Measurements from ENCODE around the gene XPA. TPM values are rescaled to one million over a fixed set of nuclear protein-coding genes. Genes with fewer than 3 reads are reported as not detected.

The XPA gene
- total and polyA plus RNA-seq, 10 of the 15 experiments (the other 5 are each of a cell fraction or from before 2014, with no cell fraction given) = 6.2 to 19.9 (median 12.3) TPM

DNA sequence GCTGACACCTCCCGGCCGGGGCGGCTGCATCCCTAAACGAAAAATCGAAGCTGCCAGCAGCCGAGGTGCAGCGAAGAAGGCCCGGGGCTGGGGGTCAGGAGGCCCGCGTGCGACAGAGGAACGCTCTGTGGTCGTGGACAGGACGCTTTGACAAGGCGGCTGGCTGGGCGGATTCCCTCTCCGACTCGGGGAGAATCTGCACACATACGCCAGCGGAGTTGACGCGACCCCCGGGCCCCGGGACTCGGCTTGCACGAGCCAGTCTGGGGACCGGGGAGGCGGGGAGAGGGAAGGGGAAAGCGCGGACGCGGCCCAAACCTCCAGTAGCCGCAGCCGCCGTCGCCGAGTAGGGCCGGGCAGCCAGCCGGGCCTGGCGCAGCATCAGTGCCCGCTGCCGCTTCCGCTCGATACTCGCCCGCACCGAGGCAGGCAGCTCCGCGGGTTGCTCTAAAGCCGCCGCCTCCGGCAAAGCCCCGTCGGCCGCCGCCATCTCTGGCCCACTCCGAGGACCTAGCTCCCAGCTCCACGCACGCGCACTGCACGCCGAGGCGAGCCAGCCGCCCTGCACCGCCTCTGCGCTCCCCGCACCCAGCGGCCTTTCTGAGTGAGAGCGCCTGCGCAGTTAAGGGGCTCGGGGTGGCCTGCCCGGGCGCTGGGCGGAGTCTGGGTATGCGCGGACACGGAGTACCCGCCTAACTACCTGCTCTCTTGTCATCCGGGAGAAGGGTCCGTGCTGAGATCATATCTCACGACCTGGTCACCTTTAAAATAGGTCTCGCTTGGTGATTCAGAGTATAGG is at the start of gene XPA (continued):
- TF ChIP-seq, protein P1, sequence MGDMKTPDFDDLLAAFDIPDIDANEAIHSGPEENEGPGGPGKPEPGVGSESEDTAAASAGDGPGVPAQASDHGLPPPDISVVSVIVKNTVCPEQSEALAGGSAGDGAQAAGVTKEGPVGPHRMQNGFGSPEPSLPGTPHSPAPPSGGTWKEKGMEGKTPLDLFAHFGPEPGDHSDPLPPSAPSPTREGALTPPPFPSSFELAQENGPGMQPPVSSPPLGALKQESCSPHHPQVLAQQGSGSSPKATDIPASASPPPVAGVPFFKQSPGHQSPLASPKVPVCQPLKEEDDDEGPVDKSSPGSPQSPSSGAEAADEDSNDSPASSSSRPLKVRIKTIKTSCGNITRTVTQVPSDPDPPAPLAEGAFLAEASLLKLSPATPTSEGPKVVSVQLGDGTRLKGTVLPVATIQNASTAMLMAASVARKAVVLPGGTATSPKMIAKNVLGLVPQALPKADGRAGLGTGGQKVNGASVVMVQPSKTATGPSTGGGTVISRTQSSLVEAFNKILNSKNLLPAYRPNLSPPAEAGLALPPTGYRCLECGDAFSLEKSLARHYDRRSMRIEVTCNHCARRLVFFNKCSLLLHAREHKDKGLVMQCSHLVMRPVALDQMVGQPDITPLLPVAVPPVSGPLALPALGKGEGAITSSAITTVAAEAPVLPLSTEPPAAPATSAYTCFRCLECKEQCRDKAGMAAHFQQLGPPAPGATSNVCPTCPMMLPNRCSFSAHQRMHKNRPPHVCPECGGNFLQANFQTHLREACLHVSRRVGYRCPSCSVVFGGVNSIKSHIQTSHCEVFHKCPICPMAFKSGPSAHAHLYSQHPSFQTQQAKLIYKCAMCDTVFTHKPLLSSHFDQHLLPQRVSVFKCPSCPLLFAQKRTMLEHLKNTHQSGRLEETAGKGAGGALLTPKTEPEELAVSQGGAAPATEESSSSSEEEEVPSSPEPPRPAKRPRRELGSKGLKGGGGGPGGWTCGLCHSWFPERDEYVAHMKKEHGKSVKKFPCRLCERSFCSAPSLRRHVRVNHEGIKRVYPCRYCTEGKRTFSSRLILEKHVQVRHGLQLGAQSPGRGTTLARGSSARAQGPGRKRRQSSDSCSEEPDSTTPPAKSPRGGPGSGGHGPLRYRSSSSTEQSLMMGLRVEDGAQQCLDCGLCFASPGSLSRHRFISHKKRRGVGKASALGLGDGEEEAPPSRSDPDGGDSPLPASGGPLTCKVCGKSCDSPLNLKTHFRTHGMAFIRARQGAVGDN (IDR thresholded peaks at IDR 0.05) = peak; percentile 51; the same call in 1 of the 2 replicates
- no peak for TF ChIP-seq CBX5 (IDR thresholded peaks at IDR 0.05; ENCODE audit: low read depth)
- TF ChIP-seq, protein P2, sequence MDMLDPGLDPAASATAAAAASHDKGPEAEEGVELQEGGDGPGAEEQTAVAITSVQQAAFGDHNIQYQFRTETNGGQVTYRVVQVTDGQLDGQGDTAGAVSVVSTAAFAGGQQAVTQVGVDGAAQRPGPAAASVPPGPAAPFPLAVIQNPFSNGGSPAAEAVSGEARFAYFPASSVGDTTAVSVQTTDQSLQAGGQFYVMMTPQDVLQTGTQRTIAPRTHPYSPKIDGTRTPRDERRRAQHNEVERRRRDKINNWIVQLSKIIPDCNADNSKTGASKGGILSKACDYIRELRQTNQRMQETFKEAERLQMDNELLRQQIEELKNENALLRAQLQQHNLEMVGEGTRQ (IDR thresholded peaks at IDR 0.05; ENCODE audit: borderline replicate concordance, low read depth, low read length) = no peak; the same call in 1 of the 2 replicates
- peak; percentile 39; the same call in 1 of the 2 replicates for TF ChIP-seq RUNX3 (IDR thresholded peaks at IDR 0.05; ENCODE audit: low read length)
- TF ChIP-seq IRF4 (IDR thresholded peaks at IDR 0.05; ENCODE audit: low read depth, low read length) = no peak
- TF ChIP-seq CREM (IDR thresholded peaks at IDR 0.05; ENCODE audit: low read depth) = peak; percentile 64; the same call in 1 of the 2 replicates
- TF ChIP-seq FOS (IDR thresholded peaks at IDR 0.05; ENCODE audit: borderline replicate concordance, extremely low read depth, insufficient read length) = no peak
- no peak for TF ChIP-seq SIX5 (IDR thresholded peaks at IDR 0.05; ENCODE audit: low read depth, low read length, severe bottlenecking)
- no peak for TF ChIP-seq ZNF24 (IDR thresholded peaks at IDR 0.05)
- TF ChIP-seq ZSCAN29 (IDR thresholded peaks at IDR 0.05) = no peak
- TF ChIP-seq POLR2A (IDR thresholded peaks at IDR 0.05; ENCODE audit: low read depth, low read length) = peak; percentile 95
- TF ChIP-seq SRF (IDR thresholded peaks at IDR 0.05; ENCODE audit: low read depth in 2 of 2, low read length in 2 of 2) = no peak
- no peak for TF ChIP-seq SREBF1 (IDR thresholded peaks at IDR 0.05; ENCODE audit: low read length)
- TF ChIP-seq, protein P3, sequence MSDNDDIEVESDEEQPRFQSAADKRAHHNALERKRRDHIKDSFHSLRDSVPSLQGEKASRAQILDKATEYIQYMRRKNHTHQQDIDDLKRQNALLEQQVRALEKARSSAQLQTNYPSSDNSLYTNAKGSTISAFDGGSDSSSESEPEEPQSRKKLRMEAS (IDR thresholded peaks at IDR 0.05; ENCODE audit: low read depth, low read length) = peak; percentile 77
- TF ChIP-seq, protein P4, sequence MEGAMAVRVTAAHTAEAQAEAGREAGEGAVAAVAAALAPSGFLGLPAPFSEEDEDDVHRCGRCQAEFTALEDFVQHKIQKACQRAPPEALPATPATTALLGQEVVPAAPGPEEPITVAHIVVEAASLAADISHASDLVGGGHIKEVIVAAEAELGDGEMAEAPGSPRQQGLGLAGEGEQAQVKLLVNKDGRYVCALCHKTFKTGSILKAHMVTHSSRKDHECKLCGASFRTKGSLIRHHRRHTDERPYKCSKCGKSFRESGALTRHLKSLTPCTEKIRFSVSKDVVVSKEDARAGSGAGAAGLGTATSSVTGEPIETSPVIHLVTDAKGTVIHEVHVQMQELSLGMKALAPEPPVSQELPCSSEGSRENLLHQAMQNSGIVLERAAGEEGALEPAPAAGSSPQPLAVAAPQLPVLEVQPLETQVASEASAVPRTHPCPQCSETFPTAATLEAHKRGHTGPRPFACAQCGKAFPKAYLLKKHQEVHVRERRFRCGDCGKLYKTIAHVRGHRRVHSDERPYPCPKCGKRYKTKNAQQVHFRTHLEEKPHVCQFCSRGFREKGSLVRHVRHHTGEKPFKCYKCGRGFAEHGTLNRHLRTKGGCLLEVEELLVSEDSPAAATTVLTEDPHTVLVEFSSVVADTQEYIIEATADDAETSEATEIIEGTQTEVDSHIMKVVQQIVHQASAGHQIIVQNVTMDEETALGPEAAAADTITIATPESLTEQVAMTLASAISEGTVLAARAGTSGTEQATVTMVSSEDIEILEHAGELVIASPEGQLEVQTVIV (IDR thresholded peaks at IDR 0.05; ENCODE audit: borderline replicate concordance, partially characterized antibody) = no peak
- TF ChIP-seq SMARCA5 (IDR thresholded peaks at IDR 0.05) = 0 out of 2 replicates have a peak, but pooled peaks have one; percentile 34
- TF ChIP-seq ZBED1 (IDR thresholded peaks at IDR 0.05; ENCODE audit: borderline replicate concordance) = no peak
- TF ChIP-seq ETV6 (conservative IDR thresholded peaks at IDR 0.05 in 1 of 2, IDR thresholded peaks at IDR 0.05 in 1 of 2; ENCODE audit: borderline replicate concordance in 1 of 2, low read depth in 1 of 2) = no peak
- TF ChIP-seq SMAD1 (IDR thresholded peaks at IDR 0.05; ENCODE audit: low read depth, partially characterized antibody) = no peak
- TF ChIP-seq NRF1 (conservative IDR thresholded peaks at IDR 0.05; ENCODE audit: low read depth, low read length) = peak; percentile 81
- TF ChIP-seq FOXK2 (IDR thresholded peaks at IDR 0.05) = no peak
- peak; percentile 34 for TF ChIP-seq RELA (IDR thresholded peaks at IDR 0.05; ENCODE audit: borderline replicate concordance, partially characterized antibody)
- TF ChIP-seq STAT3 (IDR thresholded peaks at IDR 0.05; ENCODE audit: low read depth, low read length) = no peak
- TF ChIP-seq RCOR1 (conservative IDR thresholded peaks at IDR 0.05; ENCODE audit: low read depth, low read length) = 0 out of 2 replicates have a peak, but pooled peaks have one; percentile 66
- TF ChIP-seq BCL11A (IDR thresholded peaks at IDR 0.05; ENCODE audit: low read depth, low read length) = no peak

Data from GM12878 (cell line).